Lung (tissue), 12 donors: ENCODE data around the gene LRRC37A3. TPM values are rescaled to one million over a fixed set of nuclear protein-coding genes. Genes with fewer than 3 reads are reported as not detected.
"Not testable (repeated sequence)": the region's sequence is repeated elsewhere in the genome, so short reads cannot be mapped to it uniquely, and the experiment has no call there.

Source experiments
- ATAC-seq: fragments of 200-7000 bp; cut with Tn5 transposase; one replicate; pipeline ENCODE4 v1.9.1; 2020; ENCODE audit warnings: moderate number of reproducible peaks; ENCODE audit not compliant: insufficient read depth, low FRiP score
- DNase-seq, 3 donors: peaks; one replicate each; pipeline ENCODE4 v3.0.0-alpha.2; 2013 to 2017
- H3K27ac ChIP-seq, 2 donors: one replicate each; pipeline ENCODE4 v1.5.1; 2013; ENCODE audit warnings: mild to moderate bottlenecking in 2 of 2, moderate library complexity in 2 of 2, control low read depth in 1 of 2, inconsistent platforms in 1 of 2, low read depth in 1 of 2, low read length in 1 of 2
- H3K27me3 ChIP-seq, 3 donors: one replicate each; pipeline ENCODE4 v1.5.1; 2013; ENCODE audit warnings: low read length in 2 of 3; ENCODE audit not compliant: control insufficient read depth in 3 of 3, insufficient read depth in 3 of 3
- H3K36me3 ChIP-seq, 4 donors: one replicate each; pipeline ENCODE4 v1.5.1; 2013; ENCODE audit warnings: low read length in 4 of 4, mild to moderate bottlenecking in 1 of 4, moderate library complexity in 1 of 4; ENCODE audit not compliant: control insufficient read depth in 4 of 4, insufficient read depth in 4 of 4
- H3K4me1 ChIP-seq, 5 donors: one replicate each; pipeline ENCODE4 v1.5.1; 2013; ENCODE audit warnings: low read length in 5 of 5, mild to moderate bottlenecking in 2 of 5, moderate library complexity in 1 of 5; ENCODE audit not compliant: control insufficient read depth in 5 of 5, insufficient read depth in 5 of 5
- H3K4me3 ChIP-seq: one replicate; pipeline ENCODE4 v1.5.1; 2013; ENCODE audit warnings: mild to moderate bottlenecking, control low read depth, moderate library complexity
- H3K9ac ChIP-seq, 2 donors: one replicate each; pipeline ENCODE4 v1.5.1; 2013; ENCODE audit warnings: low read length in 2 of 2, control low read depth in 1 of 2; ENCODE audit not compliant: insufficient read depth in 1 of 2
- H3K9me3 ChIP-seq, 4 donors: one replicate each; pipeline ENCODE4 v1.5.1; 2013; ENCODE audit warnings: low read length in 3 of 4, mild to moderate bottlenecking in 1 of 4, moderate library complexity in 1 of 4; ENCODE audit not compliant: control insufficient read depth in 4 of 4, insufficient read depth in 3 of 4
- WGBS, 2 donors: extraction: QIAGEN DNeasy Blood & Tissue Kit; methylation state at CpG; one replicate each; pipeline ENCODE4 v1.1.7; 2013; 5-methylcytosine and 5-hydroxymethylcytosine counted together
- polyA plus RNA-seq, 2 donors: library from polyadenylated mRNA; stranded (reverse); fragments of 200-250 nt; gene quantifications; one replicate each; pipeline ENCODE4 v1.2.1, GENCODE V29; 2013
- total RNA-seq, 2 donors: library from RNA; depleted of rRNA in 1 of 2; stranded (reverse); fragments of >200 nt in 1 of 2; gene quantifications; one replicate each; pipeline ENCODE4 v1.2.1, GENCODE V29; 2014 to 2021
- TF ChIP-seq, protein P1 (sequence below): IDR thresholded peaks from 2 replicates; pipeline ENCODE4 v1.5.1; 2012; ENCODE audit warnings: mild to moderate bottlenecking; ENCODE audit errors: control extremely low read depth, extremely low read depth
- donor health status: control.
- donor health status: control.
- donor health status: Bipolar disorder and iron deficiency.
- donor health status: healthy.
- donor health status: DM: yes; HTN: yes; CAD: no.

Gene LRRC37A3
- total and polyA plus RNA-seq, 4 donors = 1.1 to 19.7 (median 7.7) TPM

DNA sequence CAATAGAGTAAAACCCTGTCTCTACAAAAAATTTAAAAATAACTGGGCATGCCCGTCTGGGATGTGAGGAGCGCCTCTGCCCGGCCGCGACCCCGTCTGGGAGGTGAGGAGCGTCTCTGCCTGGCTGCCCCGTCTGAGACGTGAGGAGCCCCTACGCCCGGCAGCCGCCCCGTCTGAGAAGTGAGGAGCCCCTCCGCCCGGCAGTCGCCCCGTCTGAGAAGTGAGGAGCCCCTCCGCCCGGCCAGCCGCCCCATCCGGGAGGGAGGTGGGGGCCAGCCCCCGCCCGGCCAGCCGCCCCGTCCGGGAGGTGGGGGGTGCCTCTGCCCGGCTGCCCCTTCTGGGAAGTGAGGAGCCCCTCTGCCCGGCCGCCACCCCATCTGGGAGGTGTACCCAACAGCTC, 45.1 kb downstream of the LRRC37A3 start:
- not testable (repeated sequence) for H3K9ac ChIP-seq, H3K4me1 ChIP-seq

DNA sequence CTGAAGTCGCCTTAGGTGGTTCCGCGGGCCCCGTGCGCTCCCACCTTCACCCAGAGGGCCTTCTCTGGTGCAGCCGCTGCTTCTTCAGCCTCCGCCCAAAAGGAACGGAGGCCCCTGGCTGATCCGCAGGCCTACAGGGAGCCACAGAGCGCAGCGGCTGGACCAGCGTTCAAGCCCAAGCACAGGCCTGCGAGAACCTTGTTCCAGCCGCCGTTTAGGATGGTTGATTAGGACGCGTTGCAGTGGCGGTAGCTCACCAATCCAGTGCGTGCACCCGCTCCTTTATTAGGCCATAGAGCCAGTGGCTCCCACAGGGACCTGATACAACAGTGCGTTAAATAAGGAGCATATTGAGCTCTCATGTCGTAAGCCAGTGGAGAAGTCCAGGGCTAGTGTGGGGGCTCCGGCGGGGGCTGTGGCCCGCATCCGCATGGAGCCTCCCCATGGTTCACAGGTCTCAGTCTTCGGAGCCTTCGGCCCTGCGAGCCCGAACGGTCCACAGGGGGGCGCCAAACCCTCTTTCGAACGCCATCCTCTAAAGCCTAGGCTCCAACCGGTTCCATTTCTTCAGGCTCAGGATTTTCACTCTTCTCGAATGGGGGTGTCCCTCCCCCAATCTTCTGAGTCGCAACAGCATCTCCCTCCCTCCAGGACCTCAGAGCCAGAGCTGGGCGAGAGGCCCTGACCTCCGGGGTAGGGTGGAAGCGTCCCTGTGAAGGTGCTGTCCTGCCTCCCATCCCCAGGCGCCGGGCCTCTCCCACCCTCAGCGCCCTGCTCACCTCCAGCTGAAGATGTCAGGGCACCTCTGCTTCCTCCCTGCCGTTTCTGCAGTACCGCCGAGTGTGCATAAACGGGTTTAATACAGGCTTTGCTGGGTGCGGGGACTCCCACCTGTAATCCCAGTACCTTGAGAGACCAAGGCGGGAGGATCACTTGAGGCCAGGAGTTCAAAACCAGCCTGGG, 71.5 kb downstream of the LRRC37A3 start:
- H3K27me3 ChIP-seq, H3K27ac ChIP-seq, H3K36me3 ChIP-seq, H3K4me1 ChIP-seq, H3K9me3 ChIP-seq, H3K4me3 ChIP-seq, H3K9ac ChIP-seq: not testable (repeated sequence)
- ATAC-seq (peak; percentile 79), DNase-seq (peak; percentile 48 to 61 (median 52))
- WGBS, 2 donors = 56 to 60% methylated on average over 41 to 49 of the region's 49 CpGs
- TF ChIP-seq, protein P1, sequence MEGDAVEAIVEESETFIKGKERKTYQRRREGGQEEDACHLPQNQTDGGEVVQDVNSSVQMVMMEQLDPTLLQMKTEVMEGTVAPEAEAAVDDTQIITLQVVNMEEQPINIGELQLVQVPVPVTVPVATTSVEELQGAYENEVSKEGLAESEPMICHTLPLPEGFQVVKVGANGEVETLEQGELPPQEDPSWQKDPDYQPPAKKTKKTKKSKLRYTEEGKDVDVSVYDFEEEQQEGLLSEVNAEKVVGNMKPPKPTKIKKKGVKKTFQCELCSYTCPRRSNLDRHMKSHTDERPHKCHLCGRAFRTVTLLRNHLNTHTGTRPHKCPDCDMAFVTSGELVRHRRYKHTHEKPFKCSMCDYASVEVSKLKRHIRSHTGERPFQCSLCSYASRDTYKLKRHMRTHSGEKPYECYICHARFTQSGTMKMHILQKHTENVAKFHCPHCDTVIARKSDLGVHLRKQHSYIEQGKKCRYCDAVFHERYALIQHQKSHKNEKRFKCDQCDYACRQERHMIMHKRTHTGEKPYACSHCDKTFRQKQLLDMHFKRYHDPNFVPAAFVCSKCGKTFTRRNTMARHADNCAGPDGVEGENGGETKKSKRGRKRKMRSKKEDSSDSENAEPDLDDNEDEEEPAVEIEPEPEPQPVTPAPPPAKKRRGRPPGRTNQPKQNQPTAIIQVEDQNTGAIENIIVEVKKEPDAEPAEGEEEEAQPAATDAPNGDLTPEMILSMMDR = peak; percentile 23

More for the DNA sequence above, 45.1 kb downstream of the LRRC37A3 start:
- not testable (repeated sequence) for H3K9me3 ChIP-seq, DNase-seq, H3K27ac ChIP-seq, H3K4me3 ChIP-seq, H3K27me3 ChIP-seq, ATAC-seq, H3K36me3 ChIP-seq
- WGBS, 2 donors = 96 to 97% methylated on average over 27 to 29 of the region's 29 CpGs

DNA sequence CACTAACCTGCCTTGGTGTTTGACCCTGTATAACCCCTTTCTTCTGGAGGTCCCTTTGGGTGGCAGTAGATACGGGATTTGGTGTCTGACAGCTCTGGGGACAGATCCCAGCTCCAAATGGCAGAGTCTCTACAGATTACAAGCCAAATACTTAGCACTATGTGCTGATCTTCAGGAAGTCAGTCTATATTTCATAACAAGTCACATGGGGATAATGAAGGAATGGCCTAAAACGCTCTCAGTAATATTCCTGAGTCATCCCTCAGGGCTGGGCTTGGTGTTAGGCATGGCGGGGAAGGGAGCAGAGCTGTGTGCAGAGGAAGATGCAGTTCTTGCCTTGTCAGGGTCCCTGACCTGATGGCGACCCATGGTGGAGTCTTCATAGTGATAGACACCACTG, 72.4 kb downstream of the LRRC37A3 start:
- not testable (repeated sequence) for H3K27ac ChIP-seq, H3K4me3 ChIP-seq, H3K4me1 ChIP-seq, DNase-seq, H3K27me3 ChIP-seq, H3K36me3 ChIP-seq, H3K9ac ChIP-seq, H3K9me3 ChIP-seq
- ATAC-seq = peak; percentile 88
- 29 to 53% methylated on average over 2 to 3 of the region's 4 CpGs for WGBS, 2 donors

DNA sequence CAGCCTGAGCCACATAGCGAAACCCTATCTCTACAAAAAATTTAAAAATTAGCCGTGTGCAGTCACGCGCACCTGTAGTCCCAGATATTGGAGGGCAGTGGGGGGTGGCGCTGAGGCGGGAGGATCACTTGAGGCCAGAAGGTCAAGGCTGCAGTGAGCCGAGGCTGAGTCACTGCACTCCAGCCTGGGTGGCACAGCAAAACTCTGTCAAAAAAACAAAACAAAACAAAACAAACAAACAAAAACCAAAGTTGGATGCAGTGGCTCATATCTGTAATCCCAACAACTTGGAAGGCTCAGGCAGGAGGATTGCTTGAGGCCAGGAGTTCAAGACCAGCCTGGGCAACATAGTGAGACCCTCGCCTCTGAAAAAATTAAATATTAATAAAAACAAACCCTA, 75.4 kb downstream of the LRRC37A3 start:
- not testable (repeated sequence) for H3K36me3 ChIP-seq, H3K4me1 ChIP-seq, H3K9me3 ChIP-seq, DNase-seq, ATAC-seq, H3K27ac ChIP-seq, H3K4me3 ChIP-seq, H3K27me3 ChIP-seq, H3K9ac ChIP-seq
- 92 to 94% methylated on average over 8 of the region's 8 CpGs for WGBS, 2 donors

DNA sequence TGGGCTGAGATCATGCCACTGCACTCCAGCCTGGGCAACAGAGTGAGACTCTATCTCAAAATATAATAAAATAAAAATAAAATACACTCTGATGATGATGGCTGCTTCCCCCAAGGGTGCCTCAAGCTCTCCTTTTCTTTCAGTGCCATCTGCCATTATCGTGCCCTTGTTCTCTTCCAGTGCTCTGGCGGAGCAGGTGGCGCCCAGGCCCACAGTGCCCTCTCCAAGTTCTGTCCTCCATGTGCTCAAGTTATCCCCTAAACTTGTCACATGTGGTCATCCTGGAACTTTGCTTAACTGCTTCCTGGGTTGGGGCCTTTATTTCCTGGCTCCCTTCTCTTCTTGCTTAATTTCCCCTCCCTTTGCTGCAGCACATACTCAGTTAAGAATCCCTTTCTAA, 76.4 kb downstream of the LRRC37A3 start:
- not testable (repeated sequence) for H3K36me3 ChIP-seq, H3K27ac ChIP-seq, DNase-seq, ATAC-seq, H3K9me3 ChIP-seq, H3K27me3 ChIP-seq, H3K9ac ChIP-seq, H3K4me3 ChIP-seq, H3K4me1 ChIP-seq
- 63 to 92% methylated on average over 3 of the region's 3 CpGs for WGBS, 2 donors

GRCh38 chr17:64840960-64841359, 78.3 kb downstream of the LRRC37A3 start:
- not testable (repeated sequence) for H3K36me3 ChIP-seq, H3K9me3 ChIP-seq, H3K27me3 ChIP-seq, ATAC-seq, H3K9ac ChIP-seq, H3K27ac ChIP-seq, H3K4me3 ChIP-seq, H3K4me1 ChIP-seq, DNase-seq
- 24 to 57% methylated on average over 2 of the region's 2 CpGs for WGBS, 2 donors

DNA sequence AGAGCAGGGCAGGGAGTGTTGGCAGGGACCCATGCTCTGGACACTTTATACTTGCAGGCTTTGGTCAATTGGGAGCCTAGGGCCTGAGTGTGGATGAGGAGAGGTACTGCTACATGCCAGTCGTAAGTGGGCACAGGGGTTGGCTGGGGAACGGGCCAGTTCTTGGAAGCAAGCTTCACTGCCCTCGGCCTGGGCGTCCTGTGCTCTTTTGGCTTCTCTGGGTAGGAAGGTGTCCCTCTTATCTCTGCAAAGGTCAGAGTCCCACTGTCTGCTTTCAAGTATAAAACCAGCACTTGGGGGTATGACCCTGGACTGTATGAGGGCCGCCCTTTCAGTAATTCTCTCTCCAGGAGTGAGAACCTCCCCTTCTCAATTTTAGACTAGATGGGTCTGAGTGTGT, 80.8 kb downstream of the LRRC37A3 start:
- H3K9me3 ChIP-seq, H3K9ac ChIP-seq, H3K4me3 ChIP-seq, H3K27me3 ChIP-seq, H3K4me1 ChIP-seq, H3K27ac ChIP-seq, ATAC-seq, DNase-seq, H3K36me3 ChIP-seq: not testable (repeated sequence)
- WGBS, 2 donors = 90 to 93% methylated on average over 5 of the region's 5 CpGs
